Testis (tissue), 3 donors: ENCODE results near the gene SCG3. TPM values are rescaled to one million over a fixed set of nuclear protein-coding genes. Genes with fewer than 3 reads are reported as not detected.
A peak's percentile ranks its signal among the peaks of the same experiment; 100 is the strongest.

ENCODE experiments used
- DNase-seq: peaks from one replicate; pipeline ENCODE4 v3.0.0-alpha.2; 2019
- H3K27ac ChIP-seq, 2 donors: fragments of 200-600 bp; sonication (generic); one replicate each; pipeline ENCODE4 v1.5.1; 2019
- H3K27me3 ChIP-seq: fragments of 200-600 bp; sonication (generic); one replicate; pipeline ENCODE4 v1.5.1; 2019
- H3K36me3 ChIP-seq: fragments of 200-600 bp; sonication (generic); one replicate; pipeline ENCODE4 v1.5.1; 2017; ENCODE audit warnings: low read depth; ENCODE audit errors: missing control alignments
- H3K4me1 ChIP-seq: fragments of 200-600 bp; sonication (generic); one replicate; pipeline ENCODE4 v1.5.1; 2019
- H3K4me3 ChIP-seq, 2 donors: fragments of 200-600 bp; sonication (generic); one replicate each; pipeline ENCODE4 v1.5.1; 2017 to 2019
- H3K9me3 ChIP-seq: fragments of 200-600 bp; sonication (generic); one replicate; pipeline ENCODE4 v1.5.1; 2017
- CTCF ChIP-seq, 3 experiments: fragments of 450-650 bp in 2 of 3; fragments of 200-600 bp in 1 of 3; sonication (generic) in 1 of 3; IDR thresholded peaks; one replicate each; pipeline ENCODE4 v1.5.1; 2016 to 2019; ENCODE audit warnings: antibody characterized with exemption in 3 of 3, mild to moderate bottlenecking in 2 of 3, moderate library complexity in 1 of 3
- POLR2A ChIP-seq: fragments of 450-650 bp; IDR thresholded peaks from one replicate; pipeline ENCODE4 v1.6.1; 2017; ENCODE audit warnings: antibody characterized with exemption, mild to moderate bottlenecking, moderate library complexity
- WGBS, 2 donors: methylation state at CpG; one replicate each; pipeline ENCODE4 v1.1.5; 2018; 5-methylcytosine and 5-hydroxymethylcytosine counted together
- intact Hi-C: fragments of 100-400 bp; cut with DNase I; formaldehyde crosslinking; loops from one replicate; pipeline ENCODE4 v1.15.1; 2023; ENCODE audit warnings: low total_unique reads
- polyA plus RNA-seq: library from polyadenylated mRNA; stranded (reverse); fragments of 350-450 nt; fragmentation: Illumina TruSeq; extraction: RNeasy Lipid Tissue Mini Kit (QIAGEN cat#74804); gene quantifications from one replicate; pipeline ENCODE4 v1.2.3, GENCODE V29; 2014; ENCODE audit warnings: low read depth, low replicate concordance; ENCODE audit not compliant: insufficient read depth
- total RNA-seq, 2 donors: library from RNA; depleted of rRNA; stranded (reverse); fragments of >200 nt; gene quantifications; one replicate each; pipeline ENCODE4 v1.2.3, GENCODE V29; 2016

The SCG3 gene
- total and polyA plus RNA-seq, 3 donors from 2014 or later = 1.2 to 2.0 (median 1.3) TPM

DNA sequence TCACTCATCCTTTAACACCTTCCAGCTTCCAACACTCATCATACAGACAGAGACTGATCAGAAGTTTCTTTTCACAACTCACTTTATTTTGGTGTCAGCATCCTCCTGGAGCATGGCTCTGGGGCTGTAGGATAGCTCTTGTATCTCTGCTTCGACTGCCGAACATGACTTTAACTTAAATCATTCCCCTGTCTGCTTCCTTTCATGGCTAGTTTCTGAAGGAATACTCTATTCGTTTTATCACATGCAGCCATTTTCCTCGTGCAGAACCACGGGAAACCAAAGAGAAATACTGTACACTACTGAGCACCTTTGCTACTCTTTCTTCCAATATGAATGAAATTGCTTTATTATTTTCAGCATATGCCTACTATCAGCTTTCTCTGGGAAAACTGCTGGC, 68.0 kb downstream of the SCG3 start:
- WGBS, 2 donors = 74 to 81% methylated on average over 5 of the region's 5 CpGs
- no peak for TF ChIP-seq POLR2A
- no peak for TF ChIP-seq CTCF (IDR thresholded peaks at IDR 0.05)

DNA sequence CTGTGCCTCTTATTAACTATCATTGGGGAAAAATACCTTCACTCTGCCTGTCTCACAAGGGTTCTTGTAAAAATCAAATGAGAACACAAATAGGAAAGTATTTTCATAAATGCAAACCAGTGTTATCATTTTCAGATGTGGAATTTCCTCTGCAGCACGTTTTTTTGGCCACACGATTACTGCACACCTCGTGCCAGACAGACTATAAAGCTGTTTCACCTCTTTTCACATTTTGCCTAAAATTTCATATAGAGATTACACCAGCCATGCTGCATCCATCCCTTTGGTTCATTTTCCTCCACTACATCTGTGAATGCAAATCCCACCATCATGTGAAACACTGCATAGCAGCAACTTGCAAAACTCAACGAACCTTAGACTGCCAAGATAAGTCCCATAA, 68.9 kb downstream of the SCG3 start:
- TF ChIP-seq POLR2A (no peak), CTCF (IDR thresholded peaks at IDR 0.05) (no peak)
- Histone ChIP-seq H3K4me1 (peaks cover 4% of the 10 kb centered on the region), H3K27ac (no peak overlapping the region), H3K9me3 (no peaks in the 10 kb centered on the region), H3K4me3 (no peak overlapping the region), H3K27me3 (no peaks in the 10 kb centered on the region), H3K36me3 (no peaks in the 10 kb centered on the region)
- WGBS, 2 donors = 53 to 67% methylated on average over 4 of the region's 4 CpGs
- intact Hi-C loops = no loop called here
- no peak for DNase-seq

More for the DNA sequence above, 68.0 kb downstream of the SCG3 start:
- no peaks in the 10 kb centered on the region for H3K27me3 ChIP-seq
- no peaks in the 10 kb centered on the region for H3K36me3 ChIP-seq
- H3K4me1 ChIP-seq = peaks cover 4% of the 10 kb centered on the region
- no peak overlapping the region for H3K4me3 ChIP-seq
- no peaks in the 10 kb centered on the region for H3K9me3 ChIP-seq
- DNase-seq = no peak
- intact Hi-C loops = no loop called here
- no peak overlapping the region for H3K27ac ChIP-seq

- no peaks in the 10 kb centered on the region for H3K27me3 ChIP-seq
- 6 to 8% methylated on average over 26 to 44 of the region's 65 CpGs for WGBS, 2 donors
- peaks cover 4% of the 10 kb centered on the region for H3K4me1 ChIP-seq
- TF ChIP-seq CTCF (IDR thresholded peaks at IDR 0.05) (no peak), POLR2A (no peak)
- intact Hi-C loops = no loop called here
- H3K27ac ChIP-seq = peak within 1 kb of the TSS in 1 of 2 donors; percentile 51
- H3K4me3 ChIP-seq = peak within 1 kb of the TSS; percentile 59 to 76
- H3K9me3 ChIP-seq = no peaks in the 10 kb centered on the region
- no peaks in the 10 kb centered on the region for H3K36me3 ChIP-seq
- DNase-seq = peak; percentile 55
Observed at GRCh38 chr15:51750792-51751696, 69.7 kb downstream of the SCG3 start, which contains the start of gene TMOD2. Gene TMOD2 (plus strand): TSS chr15:51751597. CDS start chr15:51766442, 14,845 bp downstream.

GRCh38 chr15:51751697-51752683, 70.7 kb downstream of the SCG3 start:
- Histone ChIP-seq H3K36me3 (no peaks in the 10 kb centered on the region), H3K9me3 (no peaks in the 10 kb centered on the region), H3K27ac (peak overlapping the region in 1 of 2 donors; percentile 51), H3K4me1 (peaks cover 4% of the 10 kb centered on the region), H3K4me3 (peak overlapping the region; percentile 59 to 76), H3K27me3 (no peaks in the 10 kb centered on the region)
- TF ChIP-seq CTCF (IDR thresholded peaks at IDR 0.05) (no peak), POLR2A (no peak)
- WGBS, 2 donors = 4 to 7% methylated on average over 18 to 39 of the region's 71 CpGs
- DNase-seq = peak; percentile 50
- intact Hi-C loops = no loop called here
